HCT116 (cell line): ENCODE data around the gene GYS2. TPM values are rescaled to one million over a fixed set of nuclear protein-coding genes. Genes with fewer than 3 reads are reported as not detected.
A peak's percentile ranks its signal among the peaks of the same experiment; 100 is the strongest.

Experiments used
- ATAC-seq: fragments of 200-7000 bp; cut with Tn5 transposase; 2 replicates; pipeline ENCODE4 v1.9.1; 2020; ENCODE audit warnings: mild to moderate bottlenecking, moderate library complexity
- BruUV-seq: library from RNA; stranded (reverse); fragments of 400-500 nt; replicated peaks from 2 replicates; lab custom pipeline; 2021; lab: Mats Ljungman, UMichigan
- CTCF ChIA-PET: fragments of 300-600 bp; sonication (Branson Sonifier 250); formaldehyde crosslinking; loops from one replicate; lab custom pipeline; 2021; ENCODE audit warnings: antibody characterized with exemption; lab: Charles Lee
- POLR2A ChIA-PET: fragments of 300-600, 350-600 bp; sonication (Branson Sonifier 250); formaldehyde crosslinking; loops from one replicate; lab custom pipeline; 2021; ENCODE audit warnings: antibody characterized with exemption; lab: Charles Lee
- RAD21 ChIA-PET, 2 experiments: fragments of 300-600 bp; sonication (Branson Sonifier 250); formaldehyde crosslinking; loops; one replicate each; lab custom pipeline; 2023; ENCODE audit warnings: low total read pairs in 2 of 2; ENCODE audit not compliant: uncharacterized antibody in 2 of 2, unreplicated experiment in 2 of 2, low non-redundant PET in 1 of 2; lab: Charles Lee
- DNase-seq: peaks from one replicate; pipeline ENCODE4 v3.0.0-alpha.2; 2010; ENCODE audit warnings: low read depth, low spot score
- H2AFZ ChIP-seq: fragments of 200-600 bp; shearing (Covaris generic), sonication (generic); 2 replicates; pipeline ENCODE4 v1.6.1; 2017; ENCODE audit warnings: low read depth, mixed run types, mixed read lengths, antibody characterized with exemption, low read length; ENCODE audit not compliant: poor library complexity, severe bottlenecking
- H3K27ac ChIP-seq: 2 replicates; pipeline ENCODE4 v1.5.1; 2012; ENCODE audit warnings: low read depth, low read length
- H3K27me3 ChIP-seq: fragments of 200-600 bp; sonication (generic); 2 replicates; pipeline ENCODE4 v1.6.1; 2016; ENCODE audit warnings: mixed run types, low read length, mixed read lengths; ENCODE audit not compliant: insufficient read depth
- H3K36me3 ChIP-seq, 2 experiments: fragments of 200-500 bp in 1 of 2; fragments of 200-600 bp in 1 of 2; sonication (Bioruptor generic) in 1 of 2; sonication (generic) in 1 of 2; 2 replicates each; pipeline versions ENCODE4 v1.5.1 to v1.6.1; 2014 to 2016; ENCODE audit warnings: low read length in 2 of 2, inconsistent platforms in 1 of 2, mixed read lengths in 1 of 2, mixed run types in 1 of 2; ENCODE audit not compliant: insufficient read depth in 2 of 2, control insufficient read depth in 1 of 2
- H3K4me1 ChIP-seq, 2 experiments: fragments of 200-600 bp in 1 of 2; sonication (generic) in 1 of 2; 2 replicates each; pipeline versions ENCODE4 v1.5.1 to v1.6.1; 2012 to 2017; ENCODE audit warnings: low read length in 2 of 2, inconsistent platforms in 1 of 2, mild to moderate bottlenecking in 1 of 2, mixed read lengths in 1 of 2, mixed run types in 1 of 2, moderate library complexity in 1 of 2; ENCODE audit not compliant: insufficient read depth in 2 of 2, control insufficient read depth in 1 of 2
- H3K4me2 ChIP-seq: fragments of 200-600 bp; sonication (generic); 2 replicates; pipeline ENCODE4 v1.6.1; 2017; ENCODE audit warnings: mixed run types, low read length, mixed read lengths
- H3K4me3 ChIP-seq, 2 experiments: fragments of 200-600 bp in 1 of 2; sonication (generic) in 1 of 2; replicated peaks in 1 of 2; 2 replicates each; pipeline ENCODE4 v1.5.1; 2011 to 2016; ENCODE audit warnings: low read length in 2 of 2, control low read depth in 1 of 2, low read depth in 1 of 2, mild to moderate bottlenecking in 1 of 2, mixed read lengths in 1 of 2, mixed run types in 1 of 2
- H3K79me2 ChIP-seq: fragments of 200-600 bp; sonication (generic); 2 replicates; pipeline ENCODE4 v1.6.1; 2017; ENCODE audit warnings: mild to moderate bottlenecking, mixed run types, low read length, moderate library complexity, mixed read lengths; ENCODE audit not compliant: insufficient read depth
- H3K9ac ChIP-seq: fragments of 200-600 bp; sonication (generic); 2 replicates; pipeline ENCODE4 v1.6.1; 2016; ENCODE audit warnings: low read length, mixed read lengths
- H3K9me2 ChIP-seq: fragments of 200-600 bp; sonication (generic), shearing (Covaris generic); 2 replicates; pipeline ENCODE4 v1.6.1; 2017; ENCODE audit warnings: mixed run types, mild to moderate bottlenecking, moderate library complexity; ENCODE audit not compliant: insufficient read depth
- H3K9me3 ChIP-seq, 2 experiments: fragments of 200-500 bp in 1 of 2; fragments of 200-600 bp in 1 of 2; sonication (Bioruptor generic) in 1 of 2; sonication (generic) in 1 of 2; 2 replicates each; pipeline ENCODE4 v1.6.1; 2014 to 2017; ENCODE audit warnings: low read length in 2 of 2, mixed read lengths in 2 of 2, inconsistent platforms in 1 of 2, low read depth in 1 of 2, mild to moderate bottlenecking in 1 of 2, mixed run types in 1 of 2, moderate library complexity in 1 of 2; ENCODE audit not compliant: control insufficient read depth in 1 of 2, insufficient read depth in 1 of 2
- H4K20me1 ChIP-seq: fragments of 200-600 bp; sonication (generic), shearing (Covaris generic); 2 replicates; pipeline ENCODE4 v1.6.1; 2017; ENCODE audit warnings: mixed run types, mild to moderate bottlenecking, moderate library complexity; ENCODE audit not compliant: insufficient read depth
- CBX3 ChIP-seq: IDR thresholded peaks from 2 replicates; pipeline ENCODE4 v1.6.1; 2012; ENCODE audit warnings: low read depth
- EGR1 ChIP-seq: IDR thresholded peaks from 2 replicates; pipeline ENCODE4 v1.6.1; 2012; ENCODE audit warnings: low read depth
- ELF1 ChIP-seq: IDR thresholded peaks from 2 replicates; pipeline ENCODE4 v1.6.1; 2012; ENCODE audit warnings: low read depth, borderline replicate concordance
- FOSL1 ChIP-seq: IDR thresholded peaks from 2 replicates; pipeline ENCODE4 v1.6.1; 2012; ENCODE audit warnings: low read depth
- JUND ChIP-seq: IDR thresholded peaks from 2 replicates; pipeline ENCODE4 v1.6.1; 2012
- POLR2AphosphoS5 ChIP-seq: IDR thresholded peaks from 2 replicates; pipeline ENCODE4 v1.6.1; 2011; ENCODE audit warnings: mild to moderate bottlenecking, low read depth, low read length, moderate library complexity
- SIN3A ChIP-seq: IDR thresholded peaks from 2 replicates; pipeline ENCODE4 v1.6.1; 2012; ENCODE audit warnings: low read depth
- SP1 ChIP-seq: IDR thresholded peaks from 2 replicates; pipeline ENCODE4 v1.6.1; 2012; ENCODE audit warnings: low read depth
- SRF ChIP-seq: IDR thresholded peaks from 2 replicates; pipeline ENCODE4 v1.6.1; 2012; ENCODE audit warnings: low read depth
- YY1 ChIP-seq: IDR thresholded peaks from 2 replicates; pipeline ENCODE4 v1.6.1; 2011; ENCODE audit warnings: low read length, low read depth, moderate library complexity, mild to moderate bottlenecking; ENCODE audit not compliant: insufficient replicate concordance; ENCODE audit errors: extremely low read depth
- ZFX ChIP-seq: fragments of 450-650 bp; IDR thresholded peaks from 2 replicates; pipeline ENCODE4 v1.6.1; 2017
- ZNF274 ChIP-seq: fragments of 200-500 bp; sonication (Bioruptor generic); IDR thresholded peaks from 2 replicates; pipeline ENCODE4 v1.6.1; 2014; ENCODE audit warnings: mild to moderate bottlenecking, low read depth, low read length, inconsistent platforms
- intact Hi-C: fragments of 100-400 bp; cut with micrococcal nuclease; formaldehyde crosslinking; loops from 2 replicates; pipeline ENCODE4 v1.10.0; 2022
- total RNA-seq: library from RNA; stranded (reverse); gene quantifications from one replicate; pipeline ENCODE4 v1.2.1, GENCODE V29; 2021; ENCODE audit not compliant: unreplicated experiment
- TF ChIP-seq, protein P1 (sequence below): IDR thresholded peaks from 2 replicates; pipeline ENCODE4 v1.6.1; 2012

The GYS2 gene
- total RNA-seq, 1 experiment from 2014 or later = not detected

DNA sequence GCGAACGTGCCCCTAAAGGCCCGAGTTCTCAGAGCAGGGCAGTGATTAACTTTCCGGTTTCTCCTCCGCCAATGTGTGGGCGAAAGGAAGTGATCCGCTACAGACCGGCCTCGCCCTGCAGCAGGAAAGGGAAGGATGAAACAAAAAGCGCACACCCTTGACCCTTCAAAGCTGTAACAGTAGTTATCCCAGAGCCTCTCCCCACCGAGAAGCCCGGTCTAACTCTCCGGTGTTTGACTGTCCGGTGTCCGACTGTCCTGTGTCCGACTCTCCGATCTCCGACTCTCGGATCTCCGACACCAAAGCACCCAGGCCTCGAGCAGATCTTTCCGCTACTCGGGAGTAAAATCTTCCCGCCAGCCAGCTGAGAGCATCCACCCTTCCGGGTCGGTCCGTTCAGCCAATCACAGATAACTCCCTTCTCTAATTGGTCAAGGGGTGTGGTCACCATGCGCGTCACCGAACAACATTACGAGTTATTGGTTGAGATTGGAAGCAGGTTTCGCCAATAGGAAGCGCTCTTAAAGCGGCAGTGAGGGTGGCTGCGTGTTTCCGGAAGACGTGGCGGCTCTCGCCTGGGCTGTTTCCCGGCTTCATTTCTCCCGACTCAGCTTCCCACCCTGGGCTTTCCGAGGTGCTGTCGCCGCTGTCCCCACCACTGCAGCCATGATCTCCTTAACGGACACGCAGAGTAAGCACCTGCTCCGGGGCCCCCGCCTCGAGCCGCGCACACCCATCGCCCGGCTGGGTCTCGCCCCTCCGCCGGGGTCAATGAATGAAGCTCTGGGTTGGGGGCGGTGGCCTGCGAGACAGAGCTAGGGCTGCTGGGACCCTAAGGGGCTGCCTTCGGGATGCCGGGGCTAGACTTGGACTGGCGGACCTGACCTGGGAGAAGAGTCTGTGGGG is 103.1 kb downstream of the GYS2 start, which contains the start of the genes GOLT1B and RECQL:
Gene GOLT1B, plus strand, starts transcription at position 532 of the 906 bp plus-strand sequence. Its CDS starts 135 bp downstream, at position 667.
Gene RECQL, minus strand, starts transcription at position 378 of the 906 bp plus-strand sequence. CDS start 2,065 bp downstream, outside the sequence.
- intact Hi-C loops = no loop called here
- peak within 1 kb of the TSS; percentile 62 for H3K27ac ChIP-seq
- RAD21 ChIA-PET = no interaction called here
- no peaks in the 10 kb centered on the region; a peak in 1 of 4 replicates for H3K36me3 ChIP-seq
- H3K27me3 ChIP-seq = no peaks in the 10 kb centered on the region
- CTCF ChIA-PET = no interaction called here
- peak; percentile 96 for DNase-seq
- no peaks in the 10 kb centered on the region for H3K9me2 ChIP-seq
- no peaks in the 10 kb centered on the region for H4K20me1 ChIP-seq
- ATAC-seq = peak; percentile 91
- peaks cover 60% of the 10 kb centered on the region for H3K79me2 ChIP-seq
- H3K9ac ChIP-seq = peak within 1 kb of the TSS; percentile 93
- H3K4me3 ChIP-seq = peak within 1 kb of the TSS; percentile 81 to 94
- peaks cover 13 to 19% of the 10 kb centered on the region in 2 experiments; a peak in 3 of 4 replicates for H3K4me1 ChIP-seq
- peak within 1 kb of the TSS; percentile 31 for H2AFZ ChIP-seq
- no TSS peak for BruUV-seq
- H3K4me2 ChIP-seq = peak within 1 kb of the TSS; percentile 81
- H3K9me3 ChIP-seq = no peaks in the 10 kb centered on the region
- POLR2A ChIA-PET = no interaction called here
- peak; percentile 95 for TF ChIP-seq ELF1
- TF ChIP-seq ZNF274 = no peak
- TF ChIP-seq JUND = no peak
- TF ChIP-seq EGR1 = peak; percentile 60; the same call in 1 of the 2 replicates
- TF ChIP-seq YY1 = peak; percentile 67
- peak; percentile 97 for TF ChIP-seq SIN3A
- peak; percentile 78 for TF ChIP-seq POLR2AphosphoS5
- TF ChIP-seq SP1 = peak; percentile 99
- no peak for TF ChIP-seq FOSL1
- 0 out of 2 replicates have a peak, but pooled peaks have one; percentile 32 for TF ChIP-seq SRF
- TF ChIP-seq ZFX = peak; percentile 40; the same call in 1 of the 2 replicates
- TF ChIP-seq CBX3 = peak; percentile 82
- TF ChIP-seq, protein P1, sequence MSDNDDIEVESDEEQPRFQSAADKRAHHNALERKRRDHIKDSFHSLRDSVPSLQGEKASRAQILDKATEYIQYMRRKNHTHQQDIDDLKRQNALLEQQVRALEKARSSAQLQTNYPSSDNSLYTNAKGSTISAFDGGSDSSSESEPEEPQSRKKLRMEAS = peak; percentile 94
